ENCODE results near the gene ALPL.

Gene ALPL

DNA sequence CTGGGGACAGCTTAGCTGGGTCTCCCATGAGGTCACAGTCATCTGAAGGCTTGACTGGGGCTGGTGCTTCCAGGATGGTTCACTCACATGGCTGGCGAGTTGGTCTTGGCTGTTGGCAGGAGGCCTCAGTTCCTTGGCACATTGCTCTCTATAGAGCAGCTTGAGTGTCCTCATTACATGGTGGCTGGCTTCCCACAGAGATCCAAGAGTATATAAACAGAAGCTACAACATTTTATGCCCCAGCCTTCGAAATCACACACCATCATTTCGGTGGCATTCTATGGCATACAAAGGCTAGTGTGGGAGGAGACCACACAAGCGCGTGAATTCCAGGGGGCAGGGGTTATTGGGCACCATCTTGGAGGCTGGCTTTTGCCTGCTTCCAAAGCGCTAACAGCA, 63.0 kb downstream of the ALPL start:
- Histone ChIP-seq H3K79me2 (ENCODE audit: low read length) (no peaks in the 10 kb centered on the region), H3K27ac (ENCODE audit: low read length) (no peak overlapping the region), H3K27me3 (ENCODE audit: low read depth, low read length) (no peaks in the 10 kb centered on the region), H4K20me1 (ENCODE audit: insufficient read depth, low read length) (no peaks in the 10 kb centered on the region), H3K4me1 (ENCODE audit: low read length) (no peaks in the 10 kb centered on the region), H3K4me2 (ENCODE audit: low read length) (no peak overlapping the region), H3K4me3 (ENCODE audit: low read length) (no peak overlapping the region), H3K9me3 (ENCODE audit: insufficient read depth, low read length) (no peaks in the 10 kb centered on the region), H3K36me3 (replicated peaks; ENCODE audit: low read depth, low read length) (no peaks in the 10 kb centered on the region), H2AFZ (ENCODE audit: low read depth, low read length) (no peak overlapping the region), H3K9ac (ENCODE audit: low read length) (no peak overlapping the region)
- TF ChIP-seq EZH2phosphoT487 (IDR thresholded peaks at IDR 0.05; ENCODE audit: low read depth) (no peak), CTCF (IDR thresholded peaks at IDR 0.05; ENCODE audit: low read depth, low read length) (no peak)

DNA sequence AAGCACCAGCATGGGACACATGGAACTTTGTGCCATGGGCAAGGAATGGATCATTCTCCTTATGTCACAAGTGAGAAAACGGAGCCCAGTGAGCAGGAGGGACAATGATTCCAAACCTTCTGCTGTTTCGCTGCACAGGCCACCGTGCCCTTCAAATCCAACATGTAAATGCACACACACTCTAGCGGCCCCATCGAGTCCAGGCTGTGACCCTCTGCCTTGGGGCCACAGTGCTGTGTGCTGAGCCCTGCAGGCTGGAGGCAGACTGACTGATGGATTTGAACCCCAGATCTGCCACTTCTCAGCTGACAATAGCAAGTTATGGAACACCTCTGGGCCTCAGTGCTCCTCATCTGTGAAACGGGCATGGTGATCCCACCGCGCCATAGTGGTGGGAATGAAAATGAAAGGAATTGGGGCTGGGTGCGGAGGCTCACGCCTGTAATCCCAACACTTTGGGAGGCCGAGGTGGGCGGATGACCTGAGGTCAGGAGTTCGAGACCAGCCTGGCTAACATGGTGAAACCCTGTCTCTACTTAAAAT, 63.6 kb downstream of the ALPL start:
- TF ChIP-seq CTCF (IDR thresholded peaks at IDR 0.05; ENCODE audit: low read depth, low read length) (no peak), EZH2phosphoT487 (IDR thresholded peaks at IDR 0.05; ENCODE audit: low read depth) (no peak)
- Histone ChIP-seq H3K9me3 (ENCODE audit: insufficient read depth, low read length) (no peaks in the 10 kb centered on the region), H4K20me1 (ENCODE audit: insufficient read depth, low read length) (no peaks in the 10 kb centered on the region), H3K4me2 (ENCODE audit: low read length) (no peak overlapping the region), H3K79me2 (ENCODE audit: low read length) (no peaks in the 10 kb centered on the region), H3K27me3 (ENCODE audit: low read depth, low read length) (no peaks in the 10 kb centered on the region), H3K27ac (ENCODE audit: low read length) (no peak overlapping the region), H3K4me1 (ENCODE audit: low read length) (no peaks in the 10 kb centered on the region), H2AFZ (ENCODE audit: low read depth, low read length) (no peak overlapping the region), H3K9ac (ENCODE audit: low read length) (no peak overlapping the region), H3K36me3 (replicated peaks; ENCODE audit: low read depth, low read length) (no peaks in the 10 kb centered on the region), H3K4me3 (ENCODE audit: low read length) (no peak overlapping the region)

DNA sequence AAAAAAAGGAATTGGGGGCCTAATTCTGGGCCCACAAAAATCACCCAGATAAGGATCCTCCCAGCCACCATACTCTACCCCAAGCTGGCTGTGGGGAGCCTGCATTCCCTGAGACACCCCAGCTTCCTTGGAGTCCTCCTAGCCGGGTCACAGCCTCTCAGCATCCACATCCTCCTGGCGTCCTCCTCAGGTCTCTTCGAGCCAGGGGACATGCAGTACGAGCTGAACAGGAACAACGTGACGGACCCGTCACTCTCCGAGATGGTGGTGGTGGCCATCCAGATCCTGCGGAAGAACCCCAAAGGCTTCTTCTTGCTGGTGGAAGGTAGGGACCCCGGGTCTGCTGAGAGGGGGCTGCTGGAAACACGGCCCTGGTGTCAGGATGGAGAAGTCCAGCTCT, 64.3 kb downstream of the ALPL start:
- no peaks in the 10 kb centered on the region for H3K9me3 ChIP-seq (ENCODE audit: insufficient read depth, low read length)
- H3K27ac ChIP-seq (ENCODE audit: low read length) = no peak overlapping the region
- H3K36me3 ChIP-seq (replicated peaks; ENCODE audit: low read depth, low read length) = no peaks in the 10 kb centered on the region
- H3K9ac ChIP-seq (ENCODE audit: low read length) = no peak overlapping the region
- H4K20me1 ChIP-seq (ENCODE audit: insufficient read depth, low read length) = no peaks in the 10 kb centered on the region
- TF ChIP-seq CTCF (IDR thresholded peaks at IDR 0.05; ENCODE audit: low read depth, low read length) (no peak), EZH2phosphoT487 (IDR thresholded peaks at IDR 0.05; ENCODE audit: low read depth) (no peak)
- H2AFZ ChIP-seq (ENCODE audit: low read depth, low read length) = no peak overlapping the region
- no peaks in the 10 kb centered on the region for H3K79me2 ChIP-seq (ENCODE audit: low read length)
- H3K4me3 ChIP-seq (ENCODE audit: low read length) = no peak overlapping the region
- no peak overlapping the region for H3K4me2 ChIP-seq (ENCODE audit: low read length)
- H3K27me3 ChIP-seq (ENCODE audit: low read depth, low read length) = no peaks in the 10 kb centered on the region
- H3K4me1 ChIP-seq (ENCODE audit: low read length) = no peaks in the 10 kb centered on the region

DNA sequence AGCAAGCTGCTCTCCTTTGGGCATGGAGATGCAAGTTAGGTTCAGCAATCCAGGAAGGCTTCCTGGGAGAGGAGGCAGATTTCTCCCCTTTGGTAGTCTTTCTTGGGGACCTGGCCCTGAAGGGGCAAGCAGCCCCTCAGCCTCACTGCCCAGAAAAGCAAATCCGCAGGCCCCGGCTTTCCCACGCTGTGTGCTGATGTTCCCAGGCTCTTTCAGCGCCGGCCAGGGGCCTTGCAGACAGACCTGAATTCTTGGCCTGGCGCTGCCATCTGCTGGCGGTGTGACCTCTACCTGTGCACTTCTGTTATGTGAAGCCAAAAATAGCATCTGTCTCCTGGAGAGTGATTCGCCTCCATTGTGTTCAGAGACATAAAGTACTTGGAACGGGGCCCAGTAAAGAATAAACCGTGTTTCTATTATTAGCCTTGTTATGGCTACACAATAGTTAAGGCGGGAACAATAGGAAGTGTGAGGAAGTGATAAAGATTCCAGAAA, 64.8 kb downstream of the ALPL start:
- no peaks in the 10 kb centered on the region for H3K79me2 ChIP-seq (ENCODE audit: low read length)
- TF ChIP-seq CTCF (IDR thresholded peaks at IDR 0.05; ENCODE audit: low read depth, low read length) = peak; percentile 60
- no peak for TF ChIP-seq EZH2phosphoT487 (IDR thresholded peaks at IDR 0.05; ENCODE audit: low read depth)
- no peak overlapping the region for H3K4me3 ChIP-seq (ENCODE audit: low read length)
- no peak overlapping the region for H3K27ac ChIP-seq (ENCODE audit: low read length)
- no peak overlapping the region for H3K4me2 ChIP-seq (ENCODE audit: low read length)
- no peaks in the 10 kb centered on the region for H4K20me1 ChIP-seq (ENCODE audit: insufficient read depth, low read length)
- H2AFZ ChIP-seq (ENCODE audit: low read depth, low read length) = no peak overlapping the region
- no peaks in the 10 kb centered on the region for H3K4me1 ChIP-seq (ENCODE audit: low read length)
- no peaks in the 10 kb centered on the region for H3K9me3 ChIP-seq (ENCODE audit: insufficient read depth, low read length)
- no peaks in the 10 kb centered on the region for H3K27me3 ChIP-seq (ENCODE audit: low read depth, low read length)
- H3K36me3 ChIP-seq (replicated peaks; ENCODE audit: low read depth, low read length) = no peaks in the 10 kb centered on the region
- H3K9ac ChIP-seq (ENCODE audit: low read length) = no peak overlapping the region

Measured in OCI-LY3 (cell line).